SK-N-SH treated with all-trans-retinoic acid at 6 μM for 48 hours (cell line): ENCODE data around the gene HOXD11.

Experiments used
- ATAC-seq: fragments of 200-7000 bp; cut with Tn5 transposase; 3 replicates; pipeline ENCODE4 v1.9.1; 2020; ENCODE audit warnings: mild to moderate bottlenecking, moderate library complexity
- ARNTL ChIP-seq: fragments of 450-650 bp; formaldehyde crosslinking; IDR thresholded peaks from 2 replicates; pipeline ENCODE4 v1.5.0; 2020; ENCODE audit warnings: low read depth, mild to moderate bottlenecking, moderate library complexity, borderline replicate concordance
- BACH2 ChIP-seq: fragments of 250-450 bp; sonication (Bioruptor Pico); IDR thresholded peaks from 2 replicates; pipeline ENCODE4 v1.9.0; 2021; ENCODE audit warnings: mild to moderate bottlenecking, borderline replicate concordance
- CSDC2 ChIP-seq: fragments of 250-450 bp; sonication (Bioruptor Pico); IDR thresholded peaks from 2 replicates; pipeline ENCODE4 v1.5.0; 2020; ENCODE audit warnings: mild to moderate bottlenecking, moderate library complexity
- ESRRG ChIP-seq: fragments of 250-450 bp; sonication (Bioruptor Pico); IDR thresholded peaks from 2 replicates; pipeline ENCODE4 v1.6.1; 2021; ENCODE audit warnings: mild to moderate bottlenecking
- ISL1 ChIP-seq: fragments of 250-450 bp; sonication (Bioruptor Pico); IDR thresholded peaks from 2 replicates; pipeline ENCODE4 v2.1.2; 2022; ENCODE audit warnings: mild to moderate bottlenecking, moderate library complexity
- OSR1 ChIP-seq: fragments of 250-450 bp; sonication (Bioruptor Pico); IDR thresholded peaks from 2 replicates; pipeline ENCODE4 v1.8.0; 2022; ENCODE audit warnings: moderate library complexity, mild to moderate bottlenecking, inconsistent platforms
- PPARA ChIP-seq: fragments of 250-450 bp; sonication (Bioruptor Pico); IDR thresholded peaks from 2 replicates; pipeline ENCODE4 v1.5.0; 2020; ENCODE audit warnings: mild to moderate bottlenecking, borderline replicate concordance
- RARB ChIP-seq: fragments of 250-450 bp; sonication (Bioruptor Pico); IDR thresholded peaks from 2 replicates; pipeline ENCODE4 v1.8.0; 2021; ENCODE audit warnings: mild to moderate bottlenecking, moderate library complexity
- SNAI2 ChIP-seq: fragments of 250-450 bp; sonication (Bioruptor Pico); IDR thresholded peaks from 2 replicates; pipeline ENCODE4 v1.5.0; 2020; ENCODE audit warnings: mild to moderate bottlenecking, moderate library complexity
- TOX ChIP-seq: fragments of 250-450 bp; sonication (Bioruptor Pico); IDR thresholded peaks from 2 replicates; pipeline ENCODE4 v1.8.0; 2021; ENCODE audit warnings: mild to moderate bottlenecking, moderate library complexity, borderline replicate concordance
- ZC3H10 ChIP-seq: fragments of 250-450 bp; sonication (Bioruptor Pico); IDR thresholded peaks from 2 replicates; pipeline ENCODE4 v1.5.1; 2021; ENCODE audit warnings: mild to moderate bottlenecking, moderate library complexity
- ZFP3 ChIP-seq: fragments of 250-450 bp; sonication (Bioruptor Pico); IDR thresholded peaks from 2 replicates; pipeline ENCODE4 v1.5.0; 2020; ENCODE audit warnings: mild to moderate bottlenecking, moderate library complexity
- ZFP30 ChIP-seq: fragments of 450-650 bp; formaldehyde crosslinking; IDR thresholded peaks from 2 replicates; pipeline ENCODE4 v1.5.0; 2022; ENCODE audit warnings: mild to moderate bottlenecking, moderate library complexity
- ZNF70 ChIP-seq: fragments of 450-650 bp; formaldehyde crosslinking; IDR thresholded peaks from 2 replicates; pipeline ENCODE4 v1.5.0; 2020; ENCODE audit warnings: mild to moderate bottlenecking, moderate library complexity
- ZNF8 ChIP-seq: fragments of 450-650 bp; formaldehyde crosslinking; IDR thresholded peaks from 2 replicates; pipeline ENCODE4 v1.5.0; 2020; ENCODE audit warnings: mild to moderate bottlenecking, moderate library complexity
- TF ChIP-seq, protein P1 (sequence below): fragments of 250-450 bp; sonication (Bioruptor Pico); IDR thresholded peaks from 2 replicates; pipeline ENCODE4 v1.5.1; 2020; ENCODE audit warnings: low read depth, mild to moderate bottlenecking, moderate library complexity
- TF ChIP-seq, protein P2 (sequence below): fragments of 250-450 bp; sonication (Bioruptor Pico); IDR thresholded peaks from 2 replicates; pipeline ENCODE4 v1.5.1; 2021; ENCODE audit warnings: mild to moderate bottlenecking, moderate library complexity
- TF ChIP-seq, protein P3 (sequence below): fragments of 250-450 bp; sonication (Bioruptor Pico); IDR thresholded peaks from 2 replicates; pipeline ENCODE4 v1.8.0; 2020; ENCODE audit warnings: mild to moderate bottlenecking, moderate library complexity, borderline replicate concordance
- TF ChIP-seq, protein P4 (sequence below): fragments of 250-450 bp; sonication (Bioruptor Pico); IDR thresholded peaks from 2 replicates; pipeline ENCODE4 v1.5.0; 2020; ENCODE audit warnings: mild to moderate bottlenecking, moderate library complexity
- TF ChIP-seq, protein P5 (sequence below): fragments of 250-450 bp; sonication (Bioruptor Pico); IDR thresholded peaks from 2 replicates; pipeline ENCODE4 v1.8.0; 2021; ENCODE audit warnings: low read depth, mild to moderate bottlenecking, moderate library complexity, borderline replicate concordance

The HOXD11 gene

DNA sequence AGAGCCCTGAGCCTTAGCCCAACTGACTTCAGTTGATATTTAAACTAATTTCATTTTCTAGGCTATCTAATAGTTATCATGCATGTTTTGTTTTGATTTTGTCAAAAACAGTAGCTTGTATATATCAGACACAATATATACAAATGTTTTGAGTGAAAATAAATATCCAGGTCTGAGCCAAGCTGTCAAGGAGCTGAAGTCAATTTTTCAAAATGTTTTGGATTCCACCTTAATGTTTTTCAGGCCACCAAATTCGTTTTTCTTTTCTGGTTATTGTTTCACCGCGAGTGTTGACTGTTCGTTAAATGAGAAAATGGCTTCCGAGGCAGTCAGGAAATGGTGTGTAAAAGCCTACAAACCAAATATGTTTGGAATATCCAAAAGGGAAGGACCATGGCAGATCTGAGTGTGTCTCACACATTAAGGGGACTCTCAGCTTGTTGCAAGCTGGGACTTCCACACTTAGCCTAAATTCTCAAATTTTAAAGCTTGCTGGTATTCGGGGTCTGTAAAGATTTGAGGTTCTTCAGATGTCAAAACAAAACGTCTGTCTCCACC is 4.7 kb upstream of the HOXD11 start:
- ATAC-seq: no peak
- TF ChIP-seq, protein P1, sequence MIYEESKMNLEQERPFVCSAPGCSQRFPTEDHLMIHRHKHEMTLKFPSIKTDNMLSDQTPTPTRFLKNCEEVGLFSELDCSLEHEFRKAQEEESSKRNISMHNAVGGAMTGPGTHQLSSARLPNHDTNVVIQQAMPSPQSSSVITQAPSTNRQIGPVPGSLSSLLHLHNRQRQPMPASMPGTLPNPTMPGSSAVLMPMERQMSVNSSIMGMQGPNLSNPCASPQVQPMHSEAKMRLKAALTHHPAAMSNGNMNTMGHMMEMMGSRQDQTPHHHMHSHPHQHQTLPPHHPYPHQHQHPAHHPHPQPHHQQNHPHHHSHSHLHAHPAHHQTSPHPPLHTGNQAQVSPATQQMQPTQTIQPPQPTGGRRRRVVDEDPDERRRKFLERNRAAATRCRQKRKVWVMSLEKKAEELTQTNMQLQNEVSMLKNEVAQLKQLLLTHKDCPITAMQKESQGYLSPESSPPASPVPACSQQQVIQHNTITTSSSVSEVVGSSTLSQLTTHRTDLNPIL (CRISPR knock-in tag): no peak
- no peak for TF ChIP-seq BACH2 (CRISPR knock-in tag)
- TF ChIP-seq, protein P2, sequence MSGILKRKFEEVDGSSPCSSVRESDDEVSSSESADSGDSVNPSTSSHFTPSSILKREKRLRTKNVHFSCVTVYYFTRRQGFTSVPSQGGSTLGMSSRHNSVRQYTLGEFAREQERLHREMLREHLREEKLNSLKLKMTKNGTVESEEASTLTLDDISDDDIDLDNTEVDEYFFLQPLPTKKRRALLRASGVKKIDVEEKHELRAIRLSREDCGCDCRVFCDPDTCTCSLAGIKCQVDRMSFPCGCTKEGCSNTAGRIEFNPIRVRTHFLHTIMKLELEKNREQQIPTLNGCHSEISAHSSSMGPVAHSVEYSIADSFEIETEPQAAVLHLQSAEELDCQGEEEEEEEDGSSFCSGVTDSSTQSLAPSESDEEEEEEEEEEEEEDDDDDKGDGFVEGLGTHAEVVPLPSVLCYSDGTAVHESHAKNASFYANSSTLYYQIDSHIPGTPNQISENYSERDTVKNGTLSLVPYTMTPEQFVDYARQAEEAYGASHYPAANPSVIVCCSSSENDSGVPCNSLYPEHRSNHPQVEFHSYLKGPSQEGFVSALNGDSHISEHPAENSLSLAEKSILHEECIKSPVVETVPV (CRISPR knock-in tag): no peak
- no peak for TF ChIP-seq ZFP30 (CRISPR knock-in tag)
- TF ChIP-seq OSR1 (CRISPR knock-in tag): no peak
- TF ChIP-seq, protein P3, sequence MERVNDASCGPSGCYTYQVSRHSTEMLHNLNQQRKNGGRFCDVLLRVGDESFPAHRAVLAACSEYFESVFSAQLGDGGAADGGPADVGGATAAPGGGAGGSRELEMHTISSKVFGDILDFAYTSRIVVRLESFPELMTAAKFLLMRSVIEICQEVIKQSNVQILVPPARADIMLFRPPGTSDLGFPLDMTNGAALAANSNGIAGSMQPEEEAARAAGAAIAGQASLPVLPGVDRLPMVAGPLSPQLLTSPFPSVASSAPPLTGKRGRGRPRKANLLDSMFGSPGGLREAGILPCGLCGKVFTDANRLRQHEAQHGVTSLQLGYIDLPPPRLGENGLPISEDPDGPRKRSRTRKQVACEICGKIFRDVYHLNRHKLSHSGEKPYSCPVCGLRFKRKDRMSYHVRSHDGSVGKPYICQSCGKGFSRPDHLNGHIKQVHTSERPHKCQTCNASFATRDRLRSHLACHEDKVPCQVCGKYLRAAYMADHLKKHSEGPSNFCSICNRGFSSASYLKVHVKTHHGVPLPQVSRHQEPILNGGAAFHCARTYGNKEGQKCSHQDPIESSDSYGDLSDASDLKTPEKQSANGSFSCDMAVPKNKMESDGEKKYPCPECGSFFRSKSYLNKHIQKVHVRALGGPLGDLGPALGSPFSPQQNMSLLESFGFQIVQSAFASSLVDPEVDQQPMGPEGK (CRISPR knock-in tag): no peak
- TF ChIP-seq CSDC2 (CRISPR knock-in tag): no peak
- no peak for TF ChIP-seq TOX
- no peak for TF ChIP-seq ZC3H10 (CRISPR knock-in tag)
- TF ChIP-seq, protein P4, sequence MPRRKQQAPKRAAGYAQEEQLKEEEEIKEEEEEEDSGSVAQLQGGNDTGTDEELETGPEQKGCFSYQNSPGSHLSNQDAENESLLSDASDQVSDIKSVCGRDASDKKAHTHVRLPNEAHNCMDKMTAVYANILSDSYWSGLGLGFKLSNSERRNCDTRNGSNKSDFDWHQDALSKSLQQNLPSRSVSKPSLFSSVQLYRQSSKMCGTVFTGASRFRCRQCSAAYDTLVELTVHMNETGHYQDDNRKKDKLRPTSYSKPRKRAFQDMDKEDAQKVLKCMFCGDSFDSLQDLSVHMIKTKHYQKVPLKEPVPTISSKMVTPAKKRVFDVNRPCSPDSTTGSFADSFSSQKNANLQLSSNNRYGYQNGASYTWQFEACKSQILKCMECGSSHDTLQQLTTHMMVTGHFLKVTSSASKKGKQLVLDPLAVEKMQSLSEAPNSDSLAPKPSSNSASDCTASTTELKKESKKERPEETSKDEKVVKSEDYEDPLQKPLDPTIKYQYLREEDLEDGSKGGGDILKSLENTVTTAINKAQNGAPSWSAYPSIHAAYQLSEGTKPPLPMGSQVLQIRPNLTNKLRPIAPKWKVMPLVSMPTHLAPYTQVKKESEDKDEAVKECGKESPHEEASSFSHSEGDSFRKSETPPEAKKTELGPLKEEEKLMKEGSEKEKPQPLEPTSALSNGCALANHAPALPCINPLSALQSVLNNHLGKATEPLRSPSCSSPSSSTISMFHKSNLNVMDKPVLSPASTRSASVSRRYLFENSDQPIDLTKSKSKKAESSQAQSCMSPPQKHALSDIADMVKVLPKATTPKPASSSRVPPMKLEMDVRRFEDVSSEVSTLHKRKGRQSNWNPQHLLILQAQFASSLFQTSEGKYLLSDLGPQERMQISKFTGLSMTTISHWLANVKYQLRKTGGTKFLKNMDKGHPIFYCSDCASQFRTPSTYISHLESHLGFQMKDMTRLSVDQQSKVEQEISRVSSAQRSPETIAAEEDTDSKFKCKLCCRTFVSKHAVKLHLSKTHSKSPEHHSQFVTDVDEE (CRISPR knock-in tag): no peak
- TF ChIP-seq PPARA (CRISPR knock-in tag): no peak
- no peak for TF ChIP-seq SNAI2 (CRISPR knock-in tag)
- TF ChIP-seq ARNTL (CRISPR knock-in tag): no peak
- TF ChIP-seq, all 23 proteins: peak for 0

DNA sequence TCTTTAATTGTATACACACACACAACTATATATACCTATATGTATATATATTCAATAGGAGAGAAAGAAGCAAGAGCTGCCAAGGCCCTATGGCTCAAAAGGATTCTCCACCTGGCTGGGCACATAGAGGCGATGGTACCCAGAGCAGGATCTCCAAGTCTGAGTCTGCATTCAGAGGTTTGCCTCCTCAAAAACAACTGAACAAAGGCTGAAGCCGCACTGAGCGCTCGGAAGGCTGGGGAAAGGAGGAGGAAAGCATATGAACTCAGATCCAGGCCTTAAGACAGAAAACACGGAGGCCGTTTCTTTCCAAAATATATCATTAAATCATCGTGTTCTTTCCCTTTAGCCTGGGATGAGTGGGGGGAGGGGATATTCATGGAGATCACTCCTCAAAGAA is 3.9 kb upstream of the HOXD11 start:
- ATAC-seq: no peak
- TF ChIP-seq CSDC2 (CRISPR knock-in tag): no peak
- no peak for TF ChIP-seq ARNTL (CRISPR knock-in tag)
- TF ChIP-seq, protein P3 (CRISPR knock-in tag): no peak
- TF ChIP-seq ZC3H10 (CRISPR knock-in tag): no peak
- TF ChIP-seq OSR1 (CRISPR knock-in tag): no peak
- TF ChIP-seq, protein P5, sequence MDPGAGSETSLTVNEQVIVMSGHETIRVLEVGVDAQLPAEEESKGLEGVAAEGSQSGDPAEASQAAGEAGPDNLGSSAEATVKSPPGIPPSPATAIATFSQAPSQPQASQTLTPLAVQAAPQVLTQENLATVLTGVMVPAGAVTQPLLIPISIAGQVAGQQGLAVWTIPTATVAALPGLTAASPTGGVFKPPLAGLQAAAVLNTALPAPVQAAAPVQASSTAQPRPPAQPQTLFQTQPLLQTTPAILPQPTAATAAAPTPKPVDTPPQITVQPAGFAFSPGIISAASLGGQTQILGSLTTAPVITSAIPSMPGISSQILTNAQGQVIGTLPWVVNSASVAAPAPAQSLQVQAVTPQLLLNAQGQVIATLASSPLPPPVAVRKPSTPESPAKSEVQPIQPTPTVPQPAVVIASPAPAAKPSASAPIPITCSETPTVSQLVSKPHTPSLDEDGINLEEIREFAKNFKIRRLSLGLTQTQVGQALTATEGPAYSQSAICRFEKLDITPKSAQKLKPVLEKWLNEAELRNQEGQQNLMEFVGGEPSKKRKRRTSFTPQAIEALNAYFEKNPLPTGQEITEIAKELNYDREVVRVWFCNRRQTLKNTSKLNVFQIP: no peak
- no peak for TF ChIP-seq PPARA (CRISPR knock-in tag)
- no peak for TF ChIP-seq TOX
- TF ChIP-seq ISL1 (CRISPR knock-in tag): no peak
- TF ChIP-seq SNAI2 (CRISPR knock-in tag): no peak
- TF ChIP-seq ESRRG (CRISPR knock-in tag): no peak

DNA sequence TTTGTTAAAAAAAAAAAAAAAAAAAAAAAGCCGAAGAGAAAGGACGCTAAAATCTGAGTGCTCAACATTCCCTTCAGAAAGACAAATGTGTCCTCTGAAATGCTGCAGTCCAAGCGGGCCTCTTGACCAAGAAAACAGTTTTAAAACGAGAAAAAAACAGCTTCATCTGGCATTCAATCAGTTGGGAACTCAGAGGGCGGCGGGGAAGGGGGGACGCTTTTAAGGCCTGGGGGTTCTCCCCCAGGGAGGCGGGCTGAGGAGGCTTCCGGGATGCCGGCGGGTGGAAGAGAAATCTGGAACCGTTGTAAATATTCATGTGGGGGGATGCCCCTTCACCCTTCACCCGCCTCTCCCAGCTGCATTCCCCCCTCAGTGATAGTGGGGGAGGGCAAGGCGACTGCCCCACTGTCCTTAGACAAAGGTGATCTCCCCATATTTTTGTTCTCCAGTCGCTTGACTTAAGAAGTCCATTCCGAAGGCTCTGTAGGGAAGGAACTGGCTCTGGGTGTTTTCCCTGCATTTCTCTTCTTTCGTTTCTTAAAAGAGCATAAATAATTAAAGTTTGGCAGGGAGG is 3.3 kb upstream of the HOXD11 start:
- no peak for TF ChIP-seq ESRRG (CRISPR knock-in tag)
- no peak for TF ChIP-seq ZFP3
- TF ChIP-seq RARB: no peak
- TF ChIP-seq, protein P1 (CRISPR knock-in tag): no peak
- no peak for TF ChIP-seq PPARA (CRISPR knock-in tag)
- no peak for TF ChIP-seq CSDC2 (CRISPR knock-in tag)
- TF ChIP-seq ISL1 (CRISPR knock-in tag): no peak
- TF ChIP-seq ARNTL (CRISPR knock-in tag): no peak
- no peak for TF ChIP-seq SNAI2 (CRISPR knock-in tag)
- TF ChIP-seq ZNF70 (CRISPR knock-in tag): no peak
- TF ChIP-seq, protein P3 (CRISPR knock-in tag): no peak
- TF ChIP-seq ZNF8 (CRISPR knock-in tag): no peak
- TF ChIP-seq TOX: no peak
- no peak for TF ChIP-seq OSR1 (CRISPR knock-in tag)
- no peak for TF ChIP-seq ZC3H10 (CRISPR knock-in tag)
- no peak for ATAC-seq
